Panc1 (cell line): ENCODE data around the gene HOMER1. TPM values are rescaled to one million over a fixed set of nuclear protein-coding genes. Genes with fewer than 3 reads are reported as not detected.

Source experiments
- ATAC-seq: fragments of 200-7000 bp; cut with Tn5 transposase; 2 replicates; pipeline ENCODE4 v1.9.1; 2020; ENCODE audit warnings: mild to moderate bottlenecking, moderate library complexity
- BruUV-seq: library from RNA; stranded (reverse); fragments of 400-500 nt; replicated peaks from 2 replicates; lab custom pipeline; 2021; lab: Mats Ljungman, UMichigan
- CTCF ChIA-PET: fragments of 300-600 bp; sonication (Branson Sonifier 250); formaldehyde crosslinking; loops from one replicate; lab custom pipeline; 2022; ENCODE audit warnings: antibody characterized with exemption; lab: Charles Lee
- POLR2A ChIA-PET: fragments of 300-600 bp; sonication (Branson Sonifier 250); formaldehyde crosslinking; loops from one replicate; lab custom pipeline; 2022; ENCODE audit warnings: antibody characterized with exemption; lab: Charles Lee
- DNase-seq: peaks from one replicate; pipeline ENCODE4 v3.0.0-alpha.2; 2010; ENCODE audit warnings: low read depth, low spot score
- H3K27ac ChIP-seq: 2 replicates; pipeline ENCODE4 v1.5.1; 2011; ENCODE audit warnings: mild to moderate bottlenecking, low read length, inconsistent platforms
- H3K27me3 ChIP-seq: fragments of 200-500 bp; sonication (Bioruptor generic); 2 replicates; pipeline ENCODE4 v1.6.0; 2014; ENCODE audit warnings: low read length, inconsistent platforms; ENCODE audit not compliant: control insufficient read depth, insufficient read depth
- H3K36me3 ChIP-seq: fragments of 200-500 bp; sonication (Bioruptor generic); 2 replicates; pipeline ENCODE4 v1.5.1; 2014; ENCODE audit warnings: inconsistent platforms, mild to moderate bottlenecking, low read length, moderate library complexity; ENCODE audit not compliant: control insufficient read depth, insufficient read depth
- H3K4me1 ChIP-seq: 2 replicates; pipeline ENCODE4 v1.5.1; 2011; ENCODE audit warnings: inconsistent platforms, mild to moderate bottlenecking, low read length, moderate library complexity; ENCODE audit not compliant: control insufficient read depth, insufficient read depth
- H3K4me3 ChIP-seq, 2 experiments: 2 replicates each; pipeline ENCODE4 v1.5.1; 2011 to 2012; ENCODE audit warnings: low read depth in 2 of 2, low read length in 2 of 2, mild to moderate bottlenecking in 2 of 2, inconsistent platforms in 1 of 2, moderate library complexity in 1 of 2
- H3K9me3 ChIP-seq: fragments of 200-500 bp; sonication (Bioruptor generic); 2 replicates; pipeline ENCODE4 v1.5.1; 2014; ENCODE audit warnings: low read depth, mild to moderate bottlenecking, inconsistent platforms, low read length, moderate library complexity; ENCODE audit not compliant: control insufficient read depth, insufficient read depth
- POLR2AphosphoS5 ChIP-seq: IDR thresholded peaks from 2 replicates; pipeline ENCODE4 v1.6.1; 2012; ENCODE audit warnings: mild to moderate bottlenecking, low read depth, low read length, moderate library complexity
- SIN3A ChIP-seq: IDR thresholded peaks from 2 replicates; pipeline ENCODE4 v1.6.1; 2012; ENCODE audit warnings: low read depth, mild to moderate bottlenecking, low read length, moderate library complexity, borderline replicate concordance; ENCODE audit not compliant: insufficient read depth
- TCF7L2 ChIP-seq: IDR thresholded peaks from 2 replicates; pipeline ENCODE4 v1.6.1; 2011; ENCODE audit warnings: mild to moderate bottlenecking, low read depth, low read length, inconsistent platforms
- in situ Hi-C: cut with HindIII; loops from 2 replicates; pipeline ENCODE4 v1.10.0; 2016; ENCODE audit warnings: low sequenced_read_pairs, low pct_unique_long_range_greater_than_20kb
- intact Hi-C: fragments of 100-400 bp; cut with micrococcal nuclease; formaldehyde crosslinking; loops from one replicate; pipeline ENCODE4 v1.10.0; 2022; ENCODE audit not compliant: unreplicated experiment
- total RNA-seq: library from RNA; stranded (reverse); gene quantifications from one replicate; pipeline ENCODE4 v1.2.1, GENCODE V29; 2021; ENCODE audit not compliant: unreplicated experiment
- TF ChIP-seq, protein P1 (sequence below), 2 experiments: IDR thresholded peaks; 2 replicates each; pipeline ENCODE4 v1.6.1; 2011 to 2012; ENCODE audit warnings: low read depth in 2 of 2, control low read depth in 1 of 2, low read length in 1 of 2, mild to moderate bottlenecking in 1 of 2, moderate library complexity in 1 of 2; ENCODE audit not compliant: insufficient read depth in 1 of 2
- TF ChIP-seq, protein P2 (sequence below): fragments of 450-650 bp; IDR thresholded peaks from 2 replicates; pipeline ENCODE4 v1.5.1; 2017; ENCODE audit warnings: mild to moderate bottlenecking

The HOMER1 gene
- total RNA-seq, 1 experiment from 2014 or later = 19.6 TPM

DNA sequence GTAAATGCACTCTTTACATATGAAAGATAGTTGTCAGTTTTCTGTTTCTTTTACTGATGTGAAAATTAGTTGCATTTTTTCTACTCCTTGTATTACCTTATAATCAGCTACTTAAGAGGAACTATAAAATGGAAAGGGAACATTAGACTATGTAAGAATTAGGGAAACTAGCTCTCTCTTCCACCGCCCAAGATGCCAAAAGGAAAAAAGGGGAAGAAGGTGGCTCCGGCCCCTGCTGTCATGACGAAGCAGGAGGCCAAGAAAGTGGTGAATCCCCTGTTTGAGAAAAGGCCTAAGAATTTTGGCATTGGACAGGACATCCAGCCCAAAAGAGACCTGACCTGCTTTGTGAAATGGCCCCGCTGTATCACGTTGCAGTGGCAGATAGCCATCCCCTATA is 15.2 kb upstream of the HOMER1 start:
- Histone ChIP-seq H3K4me3 (no peak overlapping the region), H3K36me3 (no peaks in the 10 kb centered on the region), H3K27me3 (no peaks in the 10 kb centered on the region), H3K9me3 (no peaks in the 10 kb centered on the region), H3K27ac (no peak overlapping the region), H3K4me1 (no peaks in the 10 kb centered on the region)
- no TSS peak for BruUV-seq
- POLR2A ChIA-PET = no interaction called here
- ATAC-seq = no peak
- DNase-seq = no peak
- TF ChIP-seq, protein P1, sequence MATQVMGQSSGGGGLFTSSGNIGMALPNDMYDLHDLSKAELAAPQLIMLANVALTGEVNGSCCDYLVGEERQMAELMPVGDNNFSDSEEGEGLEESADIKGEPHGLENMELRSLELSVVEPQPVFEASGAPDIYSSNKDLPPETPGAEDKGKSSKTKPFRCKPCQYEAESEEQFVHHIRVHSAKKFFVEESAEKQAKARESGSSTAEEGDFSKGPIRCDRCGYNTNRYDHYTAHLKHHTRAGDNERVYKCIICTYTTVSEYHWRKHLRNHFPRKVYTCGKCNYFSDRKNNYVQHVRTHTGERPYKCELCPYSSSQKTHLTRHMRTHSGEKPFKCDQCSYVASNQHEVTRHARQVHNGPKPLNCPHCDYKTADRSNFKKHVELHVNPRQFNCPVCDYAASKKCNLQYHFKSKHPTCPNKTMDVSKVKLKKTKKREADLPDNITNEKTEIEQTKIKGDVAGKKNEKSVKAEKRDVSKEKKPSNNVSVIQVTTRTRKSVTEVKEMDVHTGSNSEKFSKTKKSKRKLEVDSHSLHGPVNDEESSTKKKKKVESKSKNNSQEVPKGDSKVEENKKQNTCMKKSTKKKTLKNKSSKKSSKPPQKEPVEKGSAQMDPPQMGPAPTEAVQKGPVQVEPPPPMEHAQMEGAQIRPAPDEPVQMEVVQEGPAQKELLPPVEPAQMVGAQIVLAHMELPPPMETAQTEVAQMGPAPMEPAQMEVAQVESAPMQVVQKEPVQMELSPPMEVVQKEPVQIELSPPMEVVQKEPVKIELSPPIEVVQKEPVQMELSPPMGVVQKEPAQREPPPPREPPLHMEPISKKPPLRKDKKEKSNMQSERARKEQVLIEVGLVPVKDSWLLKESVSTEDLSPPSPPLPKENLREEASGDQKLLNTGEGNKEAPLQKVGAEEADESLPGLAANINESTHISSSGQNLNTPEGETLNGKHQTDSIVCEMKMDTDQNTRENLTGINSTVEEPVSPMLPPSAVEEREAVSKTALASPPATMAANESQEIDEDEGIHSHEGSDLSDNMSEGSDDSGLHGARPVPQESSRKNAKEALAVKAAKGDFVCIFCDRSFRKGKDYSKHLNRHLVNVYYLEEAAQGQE (IDR thresholded peaks at IDR 0.05; ENCODE audit: insufficient read depth in 1 of 2, low read depth in 2 of 2, low read length in 1 of 2) = no peak
- TF ChIP-seq TCF7L2 = no peak
- TF ChIP-seq SIN3A = no peak
- TF ChIP-seq, protein P2, sequence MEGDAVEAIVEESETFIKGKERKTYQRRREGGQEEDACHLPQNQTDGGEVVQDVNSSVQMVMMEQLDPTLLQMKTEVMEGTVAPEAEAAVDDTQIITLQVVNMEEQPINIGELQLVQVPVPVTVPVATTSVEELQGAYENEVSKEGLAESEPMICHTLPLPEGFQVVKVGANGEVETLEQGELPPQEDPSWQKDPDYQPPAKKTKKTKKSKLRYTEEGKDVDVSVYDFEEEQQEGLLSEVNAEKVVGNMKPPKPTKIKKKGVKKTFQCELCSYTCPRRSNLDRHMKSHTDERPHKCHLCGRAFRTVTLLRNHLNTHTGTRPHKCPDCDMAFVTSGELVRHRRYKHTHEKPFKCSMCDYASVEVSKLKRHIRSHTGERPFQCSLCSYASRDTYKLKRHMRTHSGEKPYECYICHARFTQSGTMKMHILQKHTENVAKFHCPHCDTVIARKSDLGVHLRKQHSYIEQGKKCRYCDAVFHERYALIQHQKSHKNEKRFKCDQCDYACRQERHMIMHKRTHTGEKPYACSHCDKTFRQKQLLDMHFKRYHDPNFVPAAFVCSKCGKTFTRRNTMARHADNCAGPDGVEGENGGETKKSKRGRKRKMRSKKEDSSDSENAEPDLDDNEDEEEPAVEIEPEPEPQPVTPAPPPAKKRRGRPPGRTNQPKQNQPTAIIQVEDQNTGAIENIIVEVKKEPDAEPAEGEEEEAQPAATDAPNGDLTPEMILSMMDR = no peak
- TF ChIP-seq POLR2AphosphoS5 = no peak
- intact Hi-C loops = no loop called here
- CTCF ChIA-PET = interaction anchor here (0.5 kb wide), 1 partner anchor 396 kb away, joined by 6 read pairs; no protein-coding TSS in a partner anchor
- in situ Hi-C loops = no loop called here

DNA sequence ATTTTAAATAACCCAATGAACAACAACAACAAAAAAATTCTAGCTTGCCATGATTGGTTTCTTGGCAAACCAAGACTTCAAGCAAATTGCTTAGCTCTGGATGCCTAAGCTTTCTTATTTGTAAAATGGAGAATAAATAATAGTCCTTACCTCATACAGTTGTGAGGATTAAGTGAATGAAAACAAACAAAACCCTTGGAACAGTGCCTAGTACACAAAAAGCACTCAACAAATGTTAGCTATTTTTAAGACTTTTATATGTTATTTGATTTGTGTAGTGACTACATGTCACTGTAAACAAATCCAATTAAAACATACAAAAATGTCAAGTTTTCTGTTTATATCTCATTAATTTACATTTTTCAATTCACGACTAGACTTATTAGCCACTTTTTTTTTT is 13.5 kb upstream of the HOMER1 start:
- no TSS peak for BruUV-seq
- no peaks in the 10 kb centered on the region for H3K27me3 ChIP-seq
- intact Hi-C loops (no loop called here), in situ Hi-C loops (no loop called here)
- no peaks in the 10 kb centered on the region for H3K36me3 ChIP-seq
- POLR2A ChIA-PET = no interaction called here
- no peaks in the 10 kb centered on the region for H3K4me1 ChIP-seq
- H3K27ac ChIP-seq = no peak overlapping the region
- H3K4me3 ChIP-seq = no peak overlapping the region
- ATAC-seq (no peak), DNase-seq (no peak)
- CTCF ChIA-PET = interaction anchor here (0.7 to 0.8 kb wide), 2 partner anchors 9 to 19 kb away, joined by 4 read pairs; no protein-coding TSS in a partner anchor
- no peaks in the 10 kb centered on the region for H3K9me3 ChIP-seq
- TF ChIP-seq, protein P2 = no peak
- TF ChIP-seq, protein P1 (IDR thresholded peaks at IDR 0.05; ENCODE audit: insufficient read depth in 1 of 2, low read depth in 2 of 2, low read length in 1 of 2) = no peak
- TF ChIP-seq TCF7L2 (no peak), SIN3A (no peak), POLR2AphosphoS5 (no peak)
